Astrocyte (in vitro differentiated cells and primary cell): Measurements from ENCODE around the gene RAPGEF2. TPM values are rescaled to one million over a fixed set of nuclear protein-coding genes. Genes with fewer than 3 reads are reported as not detected.
A peak's percentile ranks its signal among the peaks of the same experiment; 100 is the strongest.

Experiments
- DNase-seq: peaks from one replicate; pipeline ENCODE4 v3.0.0-alpha.2; 2010; ENCODE audit warnings: low read depth
- FAIRE-seq: peaks from 2 replicates; lab custom pipeline; 2011; peaks lifted over from hg19 to GRCh38; lab: Jason Lieb, UNC
- H2AFZ ChIP-seq: 2 replicates; pipeline ENCODE4 v1.6.0; 2012; ENCODE audit warnings: low read depth, low read length, inconsistent platforms
- H3K27ac ChIP-seq: 2 replicates; pipeline ENCODE4 v1.5.1; 2011; ENCODE audit warnings: low read depth, low read length, inconsistent platforms
- H3K27me3 ChIP-seq: 2 replicates; pipeline ENCODE4 v1.6.0; 2011; ENCODE audit warnings: low read length, inconsistent platforms; ENCODE audit not compliant: insufficient read depth
- H3K36me3 ChIP-seq: 2 replicates; pipeline ENCODE4 v1.5.1; 2011; ENCODE audit warnings: low read length, inconsistent platforms; ENCODE audit not compliant: insufficient read depth
- H3K4me1 ChIP-seq: 2 replicates; pipeline ENCODE4 v1.5.1; 2011; ENCODE audit warnings: low read length, inconsistent platforms; ENCODE audit not compliant: insufficient read depth
- H3K4me2 ChIP-seq: 2 replicates; pipeline ENCODE4 v1.6.0; 2012; ENCODE audit warnings: low read length, inconsistent platforms
- H3K4me3 ChIP-seq: 2 replicates; pipeline ENCODE4 v1.5.1; 2011; ENCODE audit warnings: low read depth, mild to moderate bottlenecking, low read length, inconsistent platforms; ENCODE audit not compliant: insufficient read depth
- H3K79me2 ChIP-seq: 2 replicates; pipeline ENCODE4 v1.6.0; 2012; ENCODE audit warnings: mild to moderate bottlenecking, low read length, inconsistent platforms; ENCODE audit not compliant: insufficient read depth
- H3K9ac ChIP-seq: 2 replicates; pipeline ENCODE4 v1.6.0; 2012; ENCODE audit warnings: mild to moderate bottlenecking, low read length, inconsistent platforms
- H3K9me3 ChIP-seq: 2 replicates; pipeline ENCODE4 v1.5.1; 2012; ENCODE audit warnings: low read depth, mild to moderate bottlenecking, low read length, inconsistent platforms; ENCODE audit not compliant: insufficient read depth
- H4K20me1 ChIP-seq: 2 replicates; pipeline ENCODE4 v1.6.0; 2012; ENCODE audit warnings: low read length, inconsistent platforms; ENCODE audit not compliant: insufficient read depth
- H3K27ac Mint-ChIP-seq: one replicate; pipeline ENCODE4 v1.8.0; 2021; ENCODE audit warnings: mild to moderate bottlenecking, mixed read lengths; ENCODE audit not compliant: unreplicated experiment
- H3K27me3 Mint-ChIP-seq: one replicate; pipeline ENCODE4 v1.8.0; 2021; ENCODE audit warnings: low read depth, mixed read lengths; ENCODE audit not compliant: unreplicated experiment
- H3K36me3 Mint-ChIP-seq: one replicate; pipeline ENCODE4 v1.8.0; 2021; ENCODE audit warnings: low read depth, mixed read lengths; ENCODE audit not compliant: unreplicated experiment
- H3K4me1 Mint-ChIP-seq: one replicate; pipeline ENCODE4 v1.8.0; 2021; ENCODE audit warnings: low read depth, mixed read lengths; ENCODE audit not compliant: unreplicated experiment
- H3K4me3 Mint-ChIP-seq: one replicate; pipeline ENCODE4 v1.8.0; 2021; ENCODE audit warnings: mild to moderate bottlenecking, moderate library complexity, mixed read lengths; ENCODE audit not compliant: unreplicated experiment
- H3K9me3 Mint-ChIP-seq: one replicate; pipeline ENCODE4 v1.8.0; 2021; ENCODE audit warnings: mild to moderate bottlenecking, mixed read lengths; ENCODE audit not compliant: unreplicated experiment
- CTCF ChIP-seq: IDR thresholded peaks from 2 replicates; pipeline ENCODE4 v1.5.1; 2011; ENCODE audit warnings: low read depth, mild to moderate bottlenecking, inconsistent platforms, low read length, moderate library complexity; ENCODE audit not compliant: insufficient read depth
- EZH2 ChIP-seq: IDR thresholded peaks from 2 replicates; pipeline ENCODE4 v1.6.1; 2012; ENCODE audit warnings: mild to moderate bottlenecking, low read length, inconsistent platforms; ENCODE audit not compliant: insufficient read depth
- total RNA-seq: library from RNA; stranded (reverse); gene quantifications from 2 replicates; pipeline ENCODE4 v1.2.1, GENCODE V29; 2021

RAPGEF2 gene
- total RNA-seq, 1 donor from 2014 or later, result 59.0 TPM

GRCh38 chr4:159071178-159071968, 31.5 kb upstream of the RAPGEF2 start:
- Histone ChIP-seq H3K36me3 (no peaks in the 10 kb centered on the region), H4K20me1 (no peaks in the 10 kb centered on the region), H3K4me3 (no peak overlapping the region), H3K9me3 (no peaks in the 10 kb centered on the region), H3K79me2 (no peaks in the 10 kb centered on the region), H3K27me3 (no peaks in the 10 kb centered on the region), H3K4me1 (peaks cover 29% of the 10 kb centered on the region), H3K9ac (peak overlapping the region; percentile 63), H3K27ac (peak overlapping the region; percentile 81), H2AFZ (no peak overlapping the region), H3K4me2 (peak overlapping the region; percentile 51)
- DNase-seq (peak; percentile 94), FAIRE-seq (no peak)
- Mint-ChIP-seq H3K4me3 (no peak overlapping the region), H3K36me3 (no peaks in the 10 kb centered on the region), H3K27me3 (no peaks in the 10 kb centered on the region), H3K9me3 (no peaks in the 10 kb centered on the region), H3K27ac (peak overlapping the region; percentile 85), H3K4me1 (peaks cover 22% of the 10 kb centered on the region)
- no peak for TF ChIP-seq CTCF
- TF ChIP-seq EZH2, result no peak

- peaks cover 29% of the 10 kb centered on the region for H3K4me1 ChIP-seq
- peak overlapping the region; percentile 81 for H3K27ac ChIP-seq
- no peaks in the 10 kb centered on the region for H3K9me3 ChIP-seq
- H3K4me3 Mint-ChIP-seq, result no peak overlapping the region
- no peaks in the 10 kb centered on the region for H3K27me3 ChIP-seq
- H3K4me1 Mint-ChIP-seq, result peaks cover 22% of the 10 kb centered on the region
- no peaks in the 10 kb centered on the region for H3K27me3 Mint-ChIP-seq
- peak overlapping the region; percentile 51 for H3K4me2 ChIP-seq
- no peaks in the 10 kb centered on the region for H4K20me1 ChIP-seq
- peak overlapping the region; percentile 85 for H3K27ac Mint-ChIP-seq
- H3K79me2 ChIP-seq, result no peaks in the 10 kb centered on the region
- H3K9me3 Mint-ChIP-seq, result no peaks in the 10 kb centered on the region
- no peaks in the 10 kb centered on the region for H3K36me3 Mint-ChIP-seq
- FAIRE-seq (no peak), DNase-seq (peak; percentile 42)
- peak overlapping the region; percentile 63 for H3K9ac ChIP-seq
- H3K4me3 ChIP-seq, result no peak overlapping the region
- TF ChIP-seq CTCF, result no peak
- TF ChIP-seq EZH2, result no peak
- no peak overlapping the region for H2AFZ ChIP-seq
- no peaks in the 10 kb centered on the region for H3K36me3 ChIP-seq
These were observed 30.7 kb upstream of the RAPGEF2 start for GRCh38 chr4:159071969-159072765.
